Endothelial cell of umbilical vein (primary cell): ENCODE measurements around the gene PAXX. TPM values are rescaled to one million over a fixed set of nuclear protein-coding genes. Genes with fewer than 3 reads are reported as not detected.

Source experiments
- Bru-seq: library from RNA; stranded (reverse); fragments of 400-500 nt; gene quantifications from one replicate; lab custom pipeline; 2021; lab: Mats Ljungman, UMichigan
- BruChase-seq, 2 experiments: library from RNA; stranded (reverse); fragments of 400-500 nt; gene quantifications; one replicate each; lab custom pipeline; 2021; lab: Mats Ljungman, UMichigan
- BruUV-seq: library from RNA; stranded (reverse); fragments of 400-500 nt; replicated peaks from 2 replicates; lab custom pipeline; 2021; lab: Mats Ljungman, UMichigan
- CTCF ChIA-PET: fragments of 300-600, 350-600 bp; sonication (Branson Sonifier 250); formaldehyde crosslinking; loops from one replicate; lab custom pipeline; 2021; ENCODE audit warnings: antibody characterized with exemption, inconsistent platforms; lab: Charles Lee
- POLR2A ChIA-PET: fragments of 300-600, 350-600 bp; sonication (Branson Sonifier 250); formaldehyde crosslinking; loops from one replicate; lab custom pipeline; 2021; ENCODE audit warnings: antibody characterized with exemption, inconsistent platforms; lab: Charles Lee
- DNase-seq: peaks from one replicate; pipeline ENCODE4 v3.0.0-alpha.2; 2011; ENCODE audit warnings: low read depth, low spot score
- FAIRE-seq: peaks from 2 replicates; lab custom pipeline; 2011; peaks lifted over from hg19 to GRCh38; lab: Jason Lieb, UNC
- H2AFZ ChIP-seq: 2 replicates; pipeline ENCODE4 v1.6.0; 2012; ENCODE audit warnings: low read depth, low read length, control low read depth, inconsistent platforms
- H3K27ac ChIP-seq: 2 replicates; pipeline ENCODE4 v1.5.1; 2011; ENCODE audit warnings: low read depth, mild to moderate bottlenecking, control low read depth, low read length, moderate library complexity; ENCODE audit not compliant: insufficient read depth
- H3K27me3 ChIP-seq, 2 experiments: 2 replicates each; pipeline versions ENCODE4 v1.6.0 to v1.6.1; 2011; ENCODE audit warnings: low read length in 2 of 2, mixed read lengths in 1 of 2; ENCODE audit not compliant: control insufficient read depth in 2 of 2, insufficient read depth in 2 of 2
- H3K36me3 ChIP-seq, 2 experiments: 2 replicates in 1 of 2; 3 replicates in 1 of 2; pipeline ENCODE4 v1.5.1; 2011; ENCODE audit warnings: low read length in 2 of 2, mild to moderate bottlenecking in 1 of 2, moderate library complexity in 1 of 2; ENCODE audit not compliant: control insufficient read depth in 2 of 2, insufficient read depth in 2 of 2; ENCODE audit errors: extremely low read depth in 1 of 2
- H3K4me1 ChIP-seq: 3 replicates; pipeline ENCODE4 v1.5.1; 2011; ENCODE audit warnings: mild to moderate bottlenecking, low read length; ENCODE audit not compliant: control insufficient read depth, insufficient read depth; ENCODE audit errors: extremely low read depth
- H3K4me2 ChIP-seq: 2 replicates; pipeline ENCODE4 v1.6.1; 2011; ENCODE audit warnings: low read length, control low read depth, mixed read lengths; ENCODE audit not compliant: insufficient read depth
- H3K4me3 ChIP-seq, 3 experiments: fragments of 200-600 bp in 1 of 3; sonication (generic), shearing (Covaris generic) in 1 of 3; replicated peaks in 1 of 3; 2 replicates each; pipeline ENCODE4 v1.5.1; 2011 to 2016; ENCODE audit warnings: control low read depth in 3 of 3, low read length in 3 of 3, mild to moderate bottlenecking in 2 of 3, inconsistent platforms in 1 of 3, low read depth in 1 of 3, moderate library complexity in 1 of 3; ENCODE audit not compliant: insufficient read depth in 1 of 3
- H3K79me2 ChIP-seq: 2 replicates; pipeline ENCODE4 v1.6.0; 2012; ENCODE audit warnings: low read length, inconsistent platforms; ENCODE audit not compliant: control insufficient read depth, insufficient read depth
- H3K9ac ChIP-seq: replicated peaks from 2 replicates; pipeline ENCODE3; 2011; ENCODE audit warnings: low read length, control low read depth; ENCODE audit not compliant: insufficient read depth; ENCODE audit errors: extremely low read depth
- H3K9me1 ChIP-seq: replicated peaks from 3 replicates; pipeline ENCODE4 v1.6.0; 2011; ENCODE audit warnings: mild to moderate bottlenecking, low read length; ENCODE audit not compliant: control insufficient read depth, insufficient read depth; ENCODE audit errors: extremely low read depth
- H3K9me3 ChIP-seq: replicated peaks from 2 replicates; pipeline ENCODE4 v1.5.1; 2012; ENCODE audit warnings: low read length, inconsistent platforms; ENCODE audit not compliant: control insufficient read depth, insufficient read depth
- H4K20me1 ChIP-seq: replicated peaks from 2 replicates; pipeline ENCODE3; 2011; ENCODE audit warnings: mild to moderate bottlenecking, low read length; ENCODE audit not compliant: control insufficient read depth, insufficient read depth; ENCODE audit errors: extremely low read depth
- EZH2 ChIP-seq: IDR thresholded peaks from 2 replicates; pipeline ENCODE4 v1.6.1; 2012; ENCODE audit warnings: borderline replicate concordance, low read depth, mild to moderate bottlenecking, moderate library complexity, low read length, inconsistent platforms; ENCODE audit not compliant: severe bottlenecking
- FOS ChIP-seq: IDR thresholded peaks from 2 replicates; pipeline ENCODE4 v1.6.1; 2011; ENCODE audit warnings: mild to moderate bottlenecking, low read length, moderate library complexity, borderline replicate concordance; ENCODE audit not compliant: insufficient read depth
- MYC ChIP-seq: IDR thresholded peaks from one replicate; pipeline ENCODE4 v1.6.1; 2011; ENCODE audit warnings: mild to moderate bottlenecking, low read depth, low read length
- POLR2AphosphoS5 ChIP-seq: IDR thresholded peaks from 2 replicates; pipeline ENCODE4 v1.6.1; 2012; ENCODE audit warnings: low read depth, mild to moderate bottlenecking, control low read depth, low read length, moderate library complexity; ENCODE audit not compliant: insufficient read depth
- dilution Hi-C: fragments of 300-500 bp; cut with MboI; formaldehyde crosslinking; loops from one replicate; pipeline ENCODE4 v1.15.0; 2019; ENCODE audit warnings: low sequenced_read_pairs; ENCODE audit not compliant: extremely low pct_ligation_motif_present
- intact Hi-C: fragments of 100-400 bp; cut with micrococcal nuclease; formaldehyde crosslinking; loops from one replicate; pipeline ENCODE4 v1.10.0; 2022
- long read RNA-seq: library from polyadenylated mRNA; stranded (forward); transcript quantifications from one replicate; pipeline ENCODE4 v2.0.0, GENCODE V29; 2021
- polyA minus RNA-seq, 3 experiments: library from RNA; depleted of rRNA, polyadenylated mRNA; stranded (reverse); fragments of >200 nt; gene quantifications; 1 replicate in 1 of 3; 2 replicates in 2 of 3; pipeline ENCODE4 v1.2.3, GENCODE V29; 2011
- polyA plus RNA-seq, 4 experiments: library from polyadenylated mRNA; depleted of rRNA in 3 of 4; stranded (reverse) in 3 of 4; unstranded in 1 of 4; fragments of >200 nt; gene quantifications; 2 replicates each; pipeline versions ENCODE4 v1.2.1 to v1.2.3, GENCODE V29; 2011 to 2012; ENCODE audit warnings: missing spikeins in 1 of 4
- total RNA-seq: library from RNA; stranded (reverse); gene quantifications from 2 replicates; pipeline ENCODE4 v1.2.3, GENCODE V29; 2021
- TF ChIP-seq, protein P1 (sequence below): IDR thresholded peaks from 2 replicates; pipeline ENCODE4 v1.6.1; 2011; ENCODE audit not compliant: insufficient read depth, insufficient read length

Gene PAXX
- 35.0 and 38.7 TPM in 2 replicates for total RNA-seq
- 34.0 and 49.9 TPM in 2 replicates for polyA plus RNA-seq
- 21.3 and 31.1 TPM in 2 replicates for polyA plus RNA-seq (2011; cell fraction: cytosol; rRNA removed)
- 86.4 and 88.6 TPM in 2 replicates for polyA plus RNA-seq (2011; cell fraction: nucleus; rRNA removed)
- polyA plus RNA-seq (2012) = 19.4 and 32.2 TPM in 2 replicates
- polyA minus RNA-seq = 2.1 and 2.6 TPM in 2 replicates
- 34.7 TPM for polyA minus RNA-seq (2011; cell fraction: cytosol; rRNA and poly(A)+ RNA removed)
- 5.9 and 7.0 TPM in 2 replicates for polyA minus RNA-seq (2011; cell fraction: nucleus; rRNA and poly(A)+ RNA removed)
- Bru-seq, nascent RNA = percentile 53 among the genes with signal in this experiment
- percentile 62 among the genes with signal in this experiment for BruChase-seq, experiment 1, labeled RNA remaining after a 6-hour chase
- percentile 51 among the genes with signal in this experiment for BruChase-seq, experiment 2, labeled RNA remaining after a 2-hour chase
- long read RNA-seq, transcript PAXX-208 (5 exons, 1,077 nt) = minor isoform, 10 of 128 reads
- long read RNA-seq, transcript PAXX-207 (6 exons, 958 nt) = minor isoform, 7 of 128 reads
- long read RNA-seq, transcript PAXX-201 (7 exons, 812 nt) = major isoform, 40 of 128 reads
- long read RNA-seq, partial matches to known transcripts = 52 of 128 reads
- long read RNA-seq, other reads (novel, unspliced or antisense) = 19 of 128 reads

GRCh38 chr9:136991993-136992818 lies at the start of gene PAXX:
Gene PAXX (plus strand): TSS chr9:136992422. CDS start chr9:136992444, 22 bp downstream.
- Histone ChIP-seq H3K4me2 (peak within 1 kb of the TSS; percentile 86), H3K27me3 (no peaks in the 10 kb centered on the region), H3K9ac (peak within 1 kb of the TSS; percentile 30), H3K27ac (peak within 1 kb of the TSS; percentile 25), H3K4me1 (peaks cover 18% of the 10 kb centered on the region), H3K9me1 (no peaks in the 10 kb centered on the region), H2AFZ (peak within 1 kb of the TSS; percentile 52), H3K36me3 (no peaks in the 10 kb centered on the region), H4K20me1 (no peaks in the 10 kb centered on the region), H3K9me3 (no peaks in the 10 kb centered on the region), H3K4me3 (peak within 1 kb of the TSS; percentile 47 to 56 (median 54)), H3K79me2 (peaks cover 9% of the 10 kb centered on the region)
- dilution Hi-C loops (no loop called here), intact Hi-C loops (loop anchor here (1.0 to 5.0 kb wide), 2 partner anchors 14 to 45 kb away; partner anchors contain the start of gene C8G)
- ChIA-PET CTCF (interaction anchor here (0.9 to 1.8 kb wide), 10 partner anchors 10 to 150 kb away, joined by 3 to 6 read pairs (median 4); partner anchors contain the start of genes AJM1, FBXW5, FUT7 and LCNL1), POLR2A (interaction anchor here (0.6 to 1.0 kb wide), 4 partner anchors 14 to 624 kb away, joined by 3 to 8 read pairs (median 3); no protein-coding TSS in a partner anchor)
- TF ChIP-seq FOS (no peak), POLR2AphosphoS5 (peak; percentile 68), MYC (no peak), EZH2 (no peak)
- TF ChIP-seq, protein P1, sequence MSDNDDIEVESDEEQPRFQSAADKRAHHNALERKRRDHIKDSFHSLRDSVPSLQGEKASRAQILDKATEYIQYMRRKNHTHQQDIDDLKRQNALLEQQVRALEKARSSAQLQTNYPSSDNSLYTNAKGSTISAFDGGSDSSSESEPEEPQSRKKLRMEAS = no peak
- BruUV-seq = TSS peak; percentile 70
- DNase-seq = peak; percentile 80
- peak; percentile 73 for FAIRE-seq
